K562 (cell line): ENCODE data around the gene NOL4L. TPM values are rescaled to one million over a fixed set of nuclear protein-coding genes. Genes with fewer than 3 reads are reported as not detected.

Experiments
- ATF1 ChIP-seq, 2 experiments: fragments of 450-650 bp in 1 of 2; IDR thresholded peaks; 2 replicates each; pipeline ENCODE4 v1.6.1; 2016; ENCODE audit warnings: missing compliant biosample characterization in 1 of 2, missing genetic modification characterization in 1 of 2
- NRF1 ChIP-seq, 2 experiments: fragments of 450-650 bp; IDR thresholded peaks in 1 of 2; conservative IDR thresholded peaks in 1 of 2; 2 replicates each; pipeline ENCODE4 v1.6.1; 2014; ENCODE audit warnings: mild to moderate bottlenecking in 2 of 2
- PYGO2 ChIP-seq: fragments of 450-650 bp; IDR thresholded peaks from 2 replicates; pipeline ENCODE4 v1.6.1; 2016; ENCODE audit warnings: mild to moderate bottlenecking, missing genetic modification characterization, moderate library complexity, missing compliant biosample characterization
- SPI1 ChIP-seq: IDR thresholded peaks from 2 replicates; pipeline ENCODE4 v1.6.1; 2011; ENCODE audit warnings: low read depth, low read length, control low read depth, borderline replicate concordance
- ZBTB8A ChIP-seq: fragments of 450-650 bp; IDR thresholded peaks from 2 replicates; pipeline ENCODE4 v1.6.1; 2018; ENCODE audit warnings: mild to moderate bottlenecking, moderate library complexity; ENCODE audit not compliant: partially characterized antibody
- ZFP1 ChIP-seq: fragments of 450-650 bp; formaldehyde crosslinking; IDR thresholded peaks from 2 replicates; pipeline ENCODE4 v1.4.0; 2020; ENCODE audit warnings: mild to moderate bottlenecking, mixed read lengths
- ZNF197 ChIP-seq: fragments of 200-800 bp; sonication (Bioruptor generic); IDR thresholded peaks from 2 replicates; pipeline ENCODE4 v1.6.1; 2016; ENCODE audit warnings: low read depth, missing genetic modification characterization, missing compliant biosample characterization
- polyA plus RNA-seq, 8 experiments: library from polyadenylated mRNA; depleted of rRNA in 4 of 8; stranded (reverse) in 5 of 8; unstranded in 3 of 8; fragments of >200 nt; fragmentation: Nextera tagmentation in 2 of 8; fragmentation: Illumina TruSeq in 1 of 8; extraction: Ambion mirVana in 2 of 8; extraction: Trizol in 1 of 8; gene quantifications; 2 replicates each; pipeline versions ENCODE4 v1.2.1 to v1.2.3, GENCODE V29; 2011 to 2014; ENCODE audit warnings: inconsistent platforms in 1 of 8, missing spikeins in 1 of 8
- total RNA-seq, 7 experiments: library from RNA; depleted of rRNA in 6 of 7; stranded (reverse); fragments of >200 nt in 6 of 7; fragmentation: Illumina TruSeq in 2 of 7; extraction: Trizol in 2 of 7; gene quantifications; 2 replicates each; pipeline versions ENCODE4 v1.2.1 to v1.2.3, GENCODE V29; 2011 to 2021; ENCODE audit warnings: low replicate concordance in 1 of 7
- TF ChIP-seq, protein P1 (sequence below): fragments of 450-650 bp; IDR thresholded peaks from 2 replicates; pipeline ENCODE4 v1.6.1; 2017; ENCODE audit warnings: antibody characterized with exemption, mild to moderate bottlenecking
- TF ChIP-seq, protein P2 (sequence below): fragments of 250-450 bp; sonication (Bioruptor Pico); IDR thresholded peaks from 2 replicates; pipeline ENCODE4 v1.4.0; 2020; ENCODE audit warnings: mild to moderate bottlenecking, moderate library complexity
- TF ChIP-seq, protein P3 (sequence below): fragments of 250-450 bp; sonication (Bioruptor Pico); IDR thresholded peaks from 2 replicates; pipeline ENCODE4 v1.4.0; 2020; ENCODE audit warnings: mild to moderate bottlenecking
- TF ChIP-seq, protein P4 (sequence below), 2 experiments: fragments of 200-800 bp in 1 of 2; sonication (Bioruptor generic) in 1 of 2; sonication (generic) in 1 of 2; formaldehyde crosslinking in 1 of 2; IDR thresholded peaks in 1 of 2; conservative IDR thresholded peaks in 1 of 2; 2 replicates each; pipeline versions ENCODE4 v1.5.0 to v1.6.1; 2016 to 2020; ENCODE audit warnings: missing compliant biosample characterization in 1 of 2, missing genetic modification characterization in 1 of 2, missing genetic modification reagents in 1 of 2
- TF ChIP-seq, protein P5 (sequence below): fragments of 450-650 bp; IDR thresholded peaks from 2 replicates; pipeline ENCODE4 v1.6.1; 2016; ENCODE audit warnings: antibody characterized with exemption

NOL4L gene
- total and polyA plus RNA-seq, 9 of the 15 experiments (the other 6 are each of a cell fraction or from before 2014, with no cell fraction given) = 5.1 to 36.2 (median 13.6) TPM

DNA sequence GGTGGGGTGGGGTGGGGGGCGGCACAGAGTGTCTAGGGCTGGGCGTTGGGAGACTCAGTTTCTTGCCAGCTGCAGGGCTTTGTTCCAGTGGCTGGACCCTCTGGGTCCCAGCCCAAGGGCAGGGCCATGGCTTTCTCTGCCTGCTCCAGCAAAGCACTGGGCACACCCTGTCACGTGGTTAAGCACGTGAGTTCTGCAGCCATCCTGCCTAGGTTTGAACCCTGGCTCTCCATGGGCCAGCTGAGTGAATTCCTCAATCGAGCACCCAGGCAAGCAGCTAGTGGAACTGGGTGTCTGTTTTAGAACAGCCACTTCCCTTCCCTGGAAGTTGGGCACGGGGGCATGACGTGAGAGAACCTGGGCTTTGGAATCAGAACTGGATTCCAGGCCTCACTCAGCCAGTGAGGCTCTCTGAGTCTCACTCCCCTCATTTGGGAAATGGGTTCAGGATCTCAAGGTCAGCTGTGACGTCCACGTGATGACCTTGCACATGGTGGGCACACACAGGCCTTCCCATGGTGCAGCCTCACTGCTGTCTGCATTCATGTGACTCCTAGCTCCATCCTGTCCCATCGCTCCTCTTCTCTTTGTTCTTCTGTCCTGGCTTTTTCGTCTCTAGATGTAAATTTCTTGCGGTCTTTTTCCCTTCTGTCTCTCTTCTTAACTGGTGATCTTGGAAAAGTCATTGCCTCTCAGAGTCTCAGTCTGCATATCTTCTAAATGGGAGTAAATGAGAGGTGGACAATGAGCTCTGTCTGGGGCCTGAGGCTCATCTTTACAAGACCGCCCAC, 45.9 kb downstream of the NOL4L start (continued):
- TF ChIP-seq, protein P1, sequence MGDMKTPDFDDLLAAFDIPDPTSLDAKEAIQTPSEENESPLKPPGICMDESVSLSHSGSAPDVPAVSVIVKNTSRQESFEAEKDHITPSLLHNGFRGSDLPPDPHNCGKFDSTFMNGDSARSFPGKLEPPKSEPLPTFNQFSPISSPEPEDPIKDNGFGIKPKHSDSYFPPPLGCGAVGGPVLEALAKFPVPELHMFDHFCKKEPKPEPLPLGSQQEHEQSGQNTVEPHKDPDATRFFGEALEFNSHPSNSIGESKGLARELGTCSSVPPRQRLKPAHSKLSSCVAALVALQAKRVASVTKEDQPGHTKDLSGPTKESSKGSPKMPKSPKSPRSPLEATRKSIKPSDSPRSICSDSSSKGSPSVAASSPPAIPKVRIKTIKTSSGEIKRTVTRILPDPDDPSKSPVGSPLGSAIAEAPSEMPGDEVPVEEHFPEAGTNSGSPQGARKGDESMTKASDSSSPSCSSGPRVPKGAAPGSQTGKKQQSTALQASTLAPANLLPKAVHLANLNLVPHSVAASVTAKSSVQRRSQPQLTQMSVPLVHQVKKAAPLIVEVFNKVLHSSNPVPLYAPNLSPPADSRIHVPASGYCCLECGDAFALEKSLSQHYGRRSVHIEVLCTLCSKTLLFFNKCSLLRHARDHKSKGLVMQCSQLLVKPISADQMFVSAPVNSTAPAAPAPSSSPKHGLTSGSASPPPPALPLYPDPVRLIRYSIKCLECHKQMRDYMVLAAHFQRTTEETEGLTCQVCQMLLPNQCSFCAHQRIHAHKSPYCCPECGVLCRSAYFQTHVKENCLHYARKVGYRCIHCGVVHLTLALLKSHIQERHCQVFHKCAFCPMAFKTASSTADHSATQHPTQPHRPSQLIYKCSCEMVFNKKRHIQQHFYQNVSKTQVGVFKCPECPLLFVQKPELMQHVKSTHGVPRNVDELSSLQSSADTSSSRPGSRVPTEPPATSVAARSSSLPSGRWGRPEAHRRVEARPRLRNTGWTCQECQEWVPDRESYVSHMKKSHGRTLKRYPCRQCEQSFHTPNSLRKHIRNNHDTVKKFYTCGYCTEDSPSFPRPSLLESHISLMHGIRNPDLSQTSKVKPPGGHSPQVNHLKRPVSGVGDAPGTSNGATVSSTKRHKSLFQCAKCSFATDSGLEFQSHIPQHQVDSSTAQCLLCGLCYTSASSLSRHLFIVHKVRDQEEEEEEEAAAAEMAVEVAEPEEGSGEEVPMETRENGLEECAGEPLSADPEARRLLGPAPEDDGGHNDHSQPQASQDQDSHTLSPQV = peak; percentile 84
- TF ChIP-seq SPI1 = 0 out of 2 replicates have a peak, but pooled peaks have one; percentile 4
- TF ChIP-seq ZFP1 = no peak
- TF ChIP-seq PYGO2 (tag) = no peak
- TF ChIP-seq ZNF197 (CRISPR knock-in tag) = 0 out of 2 replicates have a peak, but pooled peaks have one; percentile 65
- no peak for TF ChIP-seq ATF1 (CRISPR knock-in tag; IDR thresholded peaks at IDR 0.05)
- TF ChIP-seq ATF1 (tag; IDR thresholded peaks at IDR 0.05) = 0 out of 2 replicates have a peak, but pooled peaks have one; percentile 4
- TF ChIP-seq, protein P2, sequence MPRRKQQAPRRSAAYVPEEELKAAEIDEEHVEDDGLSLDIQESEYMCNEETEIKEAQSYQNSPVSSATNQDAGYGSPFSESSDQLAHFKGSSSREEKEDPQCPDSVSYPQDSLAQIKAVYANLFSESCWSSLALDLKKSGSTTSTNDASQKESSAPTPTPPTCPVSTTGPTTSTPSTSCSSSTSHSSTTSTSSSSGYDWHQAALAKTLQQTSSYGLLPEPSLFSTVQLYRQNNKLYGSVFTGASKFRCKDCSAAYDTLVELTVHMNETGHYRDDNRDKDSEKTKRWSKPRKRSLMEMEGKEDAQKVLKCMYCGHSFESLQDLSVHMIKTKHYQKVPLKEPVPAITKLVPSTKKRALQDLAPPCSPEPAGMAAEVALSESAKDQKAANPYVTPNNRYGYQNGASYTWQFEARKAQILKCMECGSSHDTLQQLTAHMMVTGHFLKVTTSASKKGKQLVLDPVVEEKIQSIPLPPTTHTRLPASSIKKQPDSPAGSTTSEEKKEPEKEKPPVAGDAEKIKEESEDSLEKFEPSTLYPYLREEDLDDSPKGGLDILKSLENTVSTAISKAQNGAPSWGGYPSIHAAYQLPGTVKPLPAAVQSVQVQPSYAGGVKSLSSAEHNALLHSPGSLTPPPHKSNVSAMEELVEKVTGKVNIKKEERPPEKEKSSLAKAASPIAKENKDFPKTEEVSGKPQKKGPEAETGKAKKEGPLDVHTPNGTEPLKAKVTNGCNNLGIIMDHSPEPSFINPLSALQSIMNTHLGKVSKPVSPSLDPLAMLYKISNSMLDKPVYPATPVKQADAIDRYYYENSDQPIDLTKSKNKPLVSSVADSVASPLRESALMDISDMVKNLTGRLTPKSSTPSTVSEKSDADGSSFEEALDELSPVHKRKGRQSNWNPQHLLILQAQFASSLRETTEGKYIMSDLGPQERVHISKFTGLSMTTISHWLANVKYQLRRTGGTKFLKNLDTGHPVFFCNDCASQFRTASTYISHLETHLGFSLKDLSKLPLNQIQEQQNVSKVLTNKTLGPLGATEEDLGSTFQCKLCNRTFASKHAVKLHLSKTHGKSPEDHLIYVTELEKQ (CRISPR knock-in tag) = no peak
- 0 out of 4 replicates have a peak, but pooled peaks of 1 of the 2 experiments have one; percentile 8 for TF ChIP-seq NRF1 (conservative IDR thresholded peaks at IDR 0.05 in 1 of 2, IDR thresholded peaks at IDR 0.05 in 1 of 2)
- TF ChIP-seq, protein P3, sequence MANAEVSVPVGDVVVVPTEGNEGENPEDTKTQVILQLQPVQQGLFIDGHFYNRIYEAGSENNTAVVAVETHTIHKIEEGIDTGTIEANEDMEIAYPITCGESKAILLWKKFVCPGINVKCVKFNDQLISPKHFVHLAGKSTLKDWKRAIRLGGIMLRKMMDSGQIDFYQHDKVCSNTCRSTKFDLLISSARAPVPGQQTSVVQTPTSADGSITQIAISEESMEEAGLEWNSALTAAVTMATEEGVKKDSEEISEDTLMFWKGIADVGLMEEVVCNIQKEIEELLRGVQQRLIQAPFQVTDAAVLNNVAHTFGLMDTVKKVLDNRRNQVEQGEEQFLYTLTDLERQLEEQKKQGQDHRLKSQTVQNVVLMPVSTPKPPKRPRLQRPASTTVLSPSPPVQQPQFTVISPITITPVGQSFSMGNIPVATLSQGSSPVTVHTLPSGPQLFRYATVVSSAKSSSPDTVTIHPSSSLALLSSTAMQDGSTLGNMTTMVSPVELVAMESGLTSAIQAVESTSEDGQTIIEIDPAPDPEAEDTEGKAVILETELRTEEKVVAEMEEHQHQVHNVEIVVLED = 0 out of 2 replicates have a peak, but pooled peaks have one; percentile 10
- TF ChIP-seq, protein P4, sequence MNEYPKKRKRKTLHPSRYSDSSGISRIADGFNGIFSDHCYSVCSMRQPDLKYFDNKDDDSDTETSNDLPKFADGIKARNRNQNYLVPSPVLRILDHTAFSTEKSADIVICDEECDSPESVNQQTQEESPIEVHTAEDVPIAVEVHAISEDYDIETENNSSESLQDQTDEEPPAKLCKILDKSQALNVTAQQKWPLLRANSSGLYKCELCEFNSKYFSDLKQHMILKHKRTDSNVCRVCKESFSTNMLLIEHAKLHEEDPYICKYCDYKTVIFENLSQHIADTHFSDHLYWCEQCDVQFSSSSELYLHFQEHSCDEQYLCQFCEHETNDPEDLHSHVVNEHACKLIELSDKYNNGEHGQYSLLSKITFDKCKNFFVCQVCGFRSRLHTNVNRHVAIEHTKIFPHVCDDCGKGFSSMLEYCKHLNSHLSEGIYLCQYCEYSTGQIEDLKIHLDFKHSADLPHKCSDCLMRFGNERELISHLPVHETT (CRISPR knock-in tag; conservative IDR thresholded peaks at IDR 0.05 in 1 of 2, IDR thresholded peaks at IDR 0.05 in 1 of 2) = no peak; a peak in 1 of 4 replicates
- no peak for TF ChIP-seq ZBTB8A
- TF ChIP-seq, protein P5, sequence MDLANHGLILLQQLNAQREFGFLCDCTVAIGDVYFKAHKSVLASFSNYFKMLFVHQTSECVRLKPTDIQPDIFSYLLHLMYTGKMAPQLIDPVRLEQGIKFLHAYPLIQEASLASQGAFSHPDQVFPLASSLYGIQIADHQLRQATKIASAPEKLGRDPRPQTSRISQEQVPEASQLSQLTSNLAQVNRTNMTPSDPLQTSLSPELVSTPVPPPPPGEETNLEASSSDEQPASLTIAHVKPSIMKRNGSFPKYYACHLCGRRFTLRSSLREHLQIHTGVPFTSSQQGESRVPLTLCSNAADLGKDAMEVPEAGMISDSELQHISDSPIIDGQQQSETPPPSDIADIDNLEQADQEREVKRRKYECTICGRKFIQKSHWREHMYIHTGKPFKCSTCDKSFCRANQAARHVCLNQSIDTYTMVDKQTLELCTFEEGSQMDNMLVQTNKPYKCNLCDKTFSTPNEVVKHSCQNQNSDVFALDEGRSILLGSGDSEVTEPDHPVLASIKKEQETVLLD = no peak
